Femur (tissue), 1 donor: ENCODE data around the gene DTX2.
"Not testable (repeated sequence)": the region's sequence is repeated elsewhere in the genome, so short reads cannot be mapped to it uniquely, and the experiment has no call there.

Experiments used
- DNase-seq: peaks from one replicate; pipeline ENCODE4 v3.0.0-alpha.2; 2017

DTX2 gene

DNA sequence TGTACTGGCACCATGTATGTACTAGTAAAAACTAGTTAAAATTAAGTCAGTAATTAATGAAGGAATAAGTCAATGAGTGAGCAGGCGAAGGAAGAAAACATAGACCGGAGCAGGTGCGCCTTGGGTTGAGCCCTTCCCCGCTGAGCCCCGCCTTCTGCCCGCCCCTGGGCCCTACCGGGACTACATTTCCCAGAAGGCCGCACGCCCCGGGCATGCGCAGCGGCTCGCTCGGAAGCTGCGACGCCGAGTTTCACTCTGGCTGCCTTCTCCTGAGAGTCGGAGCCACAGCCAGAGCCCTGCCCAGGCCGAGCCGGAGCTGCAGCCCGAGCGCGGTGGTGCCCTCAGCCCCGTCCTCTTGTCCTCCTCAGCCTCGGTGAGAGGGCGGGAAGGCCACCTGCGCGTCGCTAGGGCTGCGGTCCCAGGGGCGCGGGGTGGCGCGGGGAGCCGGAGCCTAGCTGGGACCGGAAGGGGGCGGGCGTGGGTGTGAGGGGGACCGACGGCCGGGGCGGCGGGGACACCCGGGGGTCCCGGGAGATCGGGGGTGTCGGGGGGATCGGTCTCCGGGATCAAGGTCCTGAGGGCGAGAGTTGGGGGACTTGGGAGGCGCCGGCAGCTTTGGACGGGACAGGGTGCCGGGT lies at the start of gene DTX2:
DTX2 (plus strand) TSS at position 246 of the 638 bp plus-strand sequence. CDS start 18,801 bp downstream, outside the sequence.
- DNase-seq: not testable (repeated sequence)

- no peak for DNase-seq
Measured at GRCh38 chr7:76412249-76412648, 49.3 kb upstream of the DTX2 start.

- DNase-seq: not testable (repeated sequence)
Measured at GRCh38 chr7:76417654-76418310, 43.7 kb upstream of the DTX2 start.

DNA sequence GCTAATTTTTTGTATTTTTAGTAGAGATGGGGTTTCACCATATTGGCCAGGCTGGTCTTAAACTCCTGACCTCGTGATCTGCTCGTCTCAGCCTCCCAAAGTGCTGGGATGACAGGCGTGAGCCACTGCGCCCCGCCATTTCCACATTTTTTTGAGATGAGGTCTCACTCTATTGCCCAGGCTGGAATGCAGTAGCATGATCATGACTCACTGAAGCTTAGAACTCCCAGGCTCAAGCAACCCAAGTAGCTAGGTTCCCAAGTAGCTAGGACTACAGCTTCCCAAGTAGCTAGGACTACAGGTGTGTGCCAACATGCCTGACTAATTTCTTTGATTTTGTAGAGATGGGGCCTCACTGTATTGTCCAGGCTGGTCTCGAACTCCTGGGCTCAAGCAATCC lies 40.4 kb upstream of the DTX2 start:
- DNase-seq: not testable (repeated sequence)

- no peak for DNase-seq
Measured at GRCh38 chr7:76423666-76424412, 37.7 kb upstream of the DTX2 start.

DNA sequence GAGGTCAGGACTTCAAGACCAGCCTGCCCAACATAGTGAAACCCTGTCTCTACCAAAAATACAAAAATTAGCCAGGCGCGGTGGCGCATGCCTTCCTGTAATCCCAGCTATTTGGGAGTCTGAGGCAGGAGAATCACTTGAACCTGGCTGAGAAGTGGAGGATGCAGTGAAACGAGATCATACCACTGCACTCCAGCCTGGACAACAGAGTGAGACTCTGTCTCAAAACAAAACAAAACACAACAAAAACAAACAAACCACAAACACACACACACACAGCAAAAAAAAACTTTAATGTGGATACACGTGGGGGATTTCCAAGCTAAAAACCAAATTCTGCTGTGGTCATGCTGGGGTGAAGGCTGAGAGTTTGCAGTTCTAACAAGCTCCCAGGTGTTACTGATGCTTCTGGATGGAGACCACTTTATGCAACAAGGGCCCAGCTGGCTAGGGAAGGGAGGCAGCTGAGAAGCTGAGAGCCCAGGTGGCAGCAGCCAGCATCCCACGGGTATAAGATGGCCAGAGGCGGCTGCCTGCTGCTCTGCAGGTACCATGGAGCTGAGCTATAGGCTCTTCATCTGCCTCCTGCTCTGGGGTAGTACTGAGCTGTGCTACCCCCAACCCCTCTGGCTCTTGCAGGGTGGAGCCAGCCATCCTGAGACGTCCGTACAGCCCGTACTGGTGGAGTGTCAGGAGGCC lies 36.9 kb upstream of the DTX2 start, which contains the start of gene ZP3:
ZP3 (plus strand) TSS at position 538 of the 699 bp plus-strand sequence; CDS start at position 553, 15 bp downstream.
- DNase-seq: no peak

GRCh38 chr7:76425156-76425555 lies 36.4 kb upstream of the DTX2 start:
- DNase-seq: no peak

- not testable (repeated sequence) for DNase-seq
Measured at GRCh38 chr7:76425558-76425957, 36.0 kb upstream of the DTX2 start.

- no peak for DNase-seq
Measured at GRCh38 chr7:76426246-76426645, 35.3 kb upstream of the DTX2 start.

DNA sequence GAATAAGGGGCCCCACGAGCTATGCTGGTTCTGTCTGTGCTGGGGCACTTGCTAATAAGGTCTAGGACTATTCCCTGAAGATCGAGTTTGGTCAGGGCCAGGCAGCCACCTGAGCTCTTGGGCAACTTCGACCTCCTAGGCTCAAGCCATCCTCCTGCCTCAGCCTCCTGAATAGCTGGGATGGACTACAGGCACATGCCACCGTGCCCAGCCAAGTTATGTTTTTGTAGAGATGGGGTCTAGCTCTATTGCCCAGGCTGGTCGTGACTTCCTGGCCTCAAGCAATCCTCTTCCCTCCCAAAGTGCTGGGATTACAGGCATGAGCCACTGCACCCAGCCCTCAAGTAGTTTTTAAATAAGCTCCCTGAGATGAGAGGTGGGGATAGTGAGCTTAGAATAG lies 33.9 kb upstream of the DTX2 start:
- no peak for DNase-seq

DNA sequence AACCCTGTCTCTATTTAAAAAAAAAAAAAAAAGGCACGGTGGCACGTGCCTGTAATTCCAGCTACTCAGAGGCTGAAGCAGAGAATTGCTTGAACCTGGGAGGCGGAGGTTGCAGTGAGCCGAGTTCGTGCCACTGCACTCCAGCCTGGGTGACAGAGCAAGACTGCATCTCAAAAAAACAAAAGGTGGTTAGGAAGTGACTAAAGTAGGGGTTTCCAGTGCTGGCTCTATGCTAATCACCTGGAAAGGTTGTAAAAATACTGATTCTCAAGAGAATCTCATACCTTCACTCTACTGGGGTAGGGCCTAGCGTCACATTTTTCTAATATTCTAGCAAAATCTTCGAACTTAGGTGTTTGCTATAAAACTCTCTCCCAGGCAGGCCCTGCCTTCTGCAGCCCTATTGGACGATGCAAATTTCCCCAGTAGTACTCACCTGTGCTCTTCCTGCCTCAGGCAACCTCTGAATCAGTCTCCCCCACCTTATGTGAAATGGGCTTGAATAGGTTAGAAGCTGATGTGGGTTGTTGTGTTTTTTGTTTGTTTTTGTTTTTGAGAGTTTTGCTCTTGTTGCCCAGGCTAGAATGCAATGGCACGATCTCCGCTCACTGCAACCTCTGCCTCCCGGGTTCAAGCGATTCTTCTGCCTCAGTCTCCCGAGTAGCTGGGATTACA lies 33.2 kb upstream of the DTX2 start:
- no peak for DNase-seq

GRCh38 chr7:76428868-76429805 lies 32.4 kb upstream of the DTX2 start:
- DNase-seq: peak; percentile 34

GRCh38 chr7:76430211-76430610 lies 31.3 kb upstream of the DTX2 start:
- no peak for DNase-seq

- no peak for DNase-seq
Measured at GRCh38 chr7:76430836-76431235, 30.7 kb upstream of the DTX2 start.

- peak; percentile 74 for DNase-seq
Measured at GRCh38 chr7:76437873-76438272, 23.6 kb upstream of the DTX2 start.

DNA sequence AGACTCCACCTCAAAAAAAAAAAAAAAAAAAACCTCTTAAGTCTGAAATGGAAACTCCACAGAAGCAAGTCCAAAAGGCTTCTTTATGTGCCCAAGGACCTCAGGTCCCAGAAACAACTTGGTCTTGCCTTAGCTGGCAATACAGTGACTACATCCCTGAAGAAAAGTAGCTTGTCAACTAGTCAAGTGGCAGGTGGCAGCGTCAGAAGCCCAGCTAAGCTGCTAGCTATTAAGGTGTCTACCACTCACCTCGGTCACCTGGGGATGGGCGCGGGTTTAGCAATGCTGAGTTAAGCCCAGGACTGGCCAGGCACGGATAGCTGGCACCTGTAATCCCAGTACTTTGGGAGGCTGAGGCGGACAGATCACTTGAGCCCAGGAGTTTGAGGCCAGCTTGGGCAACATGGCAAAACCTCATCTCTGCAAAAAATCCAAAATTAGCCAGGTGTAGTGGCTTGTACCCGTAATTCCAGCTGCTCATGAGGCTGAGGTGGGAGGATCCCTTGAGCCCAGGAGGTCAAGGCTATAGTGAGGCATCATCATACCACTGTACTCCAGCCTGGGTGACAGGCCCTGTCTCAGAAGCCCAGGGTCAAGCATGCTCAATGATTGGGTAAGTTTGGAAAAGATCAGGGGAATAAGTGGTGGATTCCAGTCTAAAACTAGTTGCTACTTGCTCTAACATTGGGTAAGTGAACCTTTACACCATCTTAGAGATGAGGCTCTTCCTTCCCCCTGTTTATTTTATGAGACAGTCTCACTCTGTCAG lies 22.2 kb upstream of the DTX2 start:
- DNase-seq: not testable (repeated sequence)

DNA sequence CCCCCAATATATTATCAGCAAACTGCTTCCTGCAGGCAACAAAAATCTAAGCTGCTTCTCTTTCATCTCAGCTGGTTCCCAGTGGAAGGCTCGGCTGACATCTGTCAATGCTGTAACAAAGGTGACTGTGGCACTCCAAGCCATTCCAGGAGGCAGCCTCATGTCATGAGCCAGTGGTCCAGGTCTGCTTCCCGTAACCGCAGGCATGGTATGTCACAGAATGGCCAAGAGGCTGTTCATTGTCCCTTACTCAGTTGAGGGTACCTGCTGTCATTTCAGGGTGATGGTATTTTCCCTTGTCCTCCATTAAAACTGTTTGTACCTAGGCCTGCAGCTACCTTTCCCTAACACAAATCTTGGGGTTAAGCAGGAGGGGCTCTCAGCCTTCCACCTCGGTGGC lies 21.1 kb upstream of the DTX2 start:
- not testable (repeated sequence) for DNase-seq

- not testable (repeated sequence) for DNase-seq
Measured at GRCh38 chr7:76441792-76442191, 19.7 kb upstream of the DTX2 start.

DNA sequence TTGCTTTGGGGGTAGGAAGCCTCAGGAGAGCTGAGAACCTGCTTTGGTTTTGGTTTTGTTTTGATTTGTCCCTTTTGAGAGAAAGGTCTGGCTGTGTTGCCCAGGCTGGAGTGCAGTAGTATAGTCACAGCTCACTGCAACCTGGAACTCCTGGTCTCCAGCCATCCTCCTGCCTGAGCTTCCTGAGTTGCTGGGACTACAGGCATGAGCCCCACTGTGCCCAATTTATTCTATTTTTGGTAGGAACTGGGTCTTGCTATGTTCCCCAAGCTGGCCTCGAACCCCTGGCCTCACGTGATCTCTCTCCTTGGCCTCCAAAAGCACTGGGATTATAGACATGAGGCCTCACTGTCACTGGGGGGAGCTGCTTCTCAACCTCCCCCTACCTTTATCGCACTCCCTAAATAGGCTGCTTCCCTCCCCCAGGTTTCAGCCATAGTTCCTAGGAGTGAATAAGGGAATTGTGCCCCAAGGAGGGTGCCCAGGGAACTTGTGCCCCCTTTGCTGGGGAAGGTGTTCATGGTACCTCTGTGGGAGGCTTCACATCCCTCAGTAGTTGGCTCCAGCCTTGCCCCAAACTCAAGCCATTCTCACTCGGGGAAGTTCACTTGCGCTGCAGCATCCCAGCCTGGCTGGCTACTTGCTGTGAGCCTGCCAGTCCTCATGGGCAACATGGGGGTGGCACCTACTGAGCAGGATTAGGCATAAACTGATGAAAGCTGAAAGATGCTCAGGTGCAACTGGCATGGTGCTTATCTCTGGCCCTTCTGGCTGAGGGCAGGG lies 18.7 kb upstream of the DTX2 start:
- DNase-seq: not testable (repeated sequence)

- DNase-seq: not testable (repeated sequence)
Measured at GRCh38 chr7:76443846-76444245, 17.7 kb upstream of the DTX2 start.
